ENCODE measurements around the gene COL8A1.

GRCh38 chr3:99601515-99601914 lies 36.9 kb upstream of the COL8A1 start:
- TF ChIP-seq CTCF (IDR thresholded peaks at IDR 0.05; ENCODE audit: insufficient read depth, low read length) (no peak), SPI1 (IDR thresholded peaks at IDR 0.05; ENCODE audit: borderline replicate concordance, low read depth) (no peak), POLR2AphosphoS5 (IDR thresholded peaks at IDR 0.05; ENCODE audit: low read depth) (no peak), GABPA (IDR thresholded peaks at IDR 0.05; ENCODE audit: low read depth) (no peak), REST (IDR thresholded peaks at IDR 0.05; ENCODE audit: insufficient replicate concordance, low read depth) (no peak)
